ENCODE measurements around the gene XRCC6. TPM values are rescaled to one million over a fixed set of nuclear protein-coding genes. Genes with fewer than 3 reads are reported as not detected.

Gene XRCC6
- total and polyA plus RNA-seq, 9 of the 15 experiments (the other 6 are each of a cell fraction or from before 2014, with no cell fraction given), result 151 to 440 (median 318) TPM

DNA sequence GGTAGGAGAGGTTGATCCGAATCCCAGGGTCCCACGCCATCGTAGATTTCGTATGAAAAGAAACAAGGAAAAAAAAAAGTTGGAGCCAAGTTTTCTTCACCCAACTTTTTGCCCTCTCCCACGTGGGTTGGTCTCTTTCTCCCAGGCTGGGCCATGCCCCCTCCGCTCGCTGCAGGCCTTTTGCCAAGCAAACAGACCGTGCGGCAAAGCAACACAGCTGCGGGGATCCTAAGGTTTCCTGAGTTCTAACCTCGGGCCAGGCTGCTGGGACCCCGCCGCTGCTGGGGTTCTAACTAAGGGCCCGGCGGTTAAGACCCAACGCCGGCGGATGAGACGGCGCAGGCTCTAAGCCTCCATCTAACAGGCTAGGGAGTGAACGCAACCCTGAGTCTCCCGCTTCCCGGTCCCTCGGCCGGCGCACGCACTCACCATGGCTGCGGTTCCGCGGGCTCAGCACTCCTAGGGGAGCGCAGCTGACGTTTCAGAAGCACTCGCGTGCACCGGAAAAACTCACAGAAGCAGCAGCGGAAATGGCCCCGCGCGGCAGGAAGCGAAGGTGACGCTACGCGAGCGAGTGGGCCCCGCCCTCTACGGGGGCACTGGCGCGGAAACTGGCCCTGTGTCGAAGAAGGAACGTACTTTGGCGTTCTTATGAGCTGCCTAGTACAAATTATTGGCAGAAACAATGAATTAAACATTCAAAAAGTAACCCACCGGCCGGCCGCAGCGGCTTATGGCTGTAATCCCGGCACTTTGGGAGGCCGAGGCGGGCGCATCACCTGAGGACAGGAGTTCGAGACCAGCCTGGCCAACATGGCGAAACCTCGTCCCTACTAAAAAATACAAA, 67.5 kb downstream of the XRCC6 start, which contains the start of gene SNU13 (continued):
- TF ChIP-seq, protein P1, sequence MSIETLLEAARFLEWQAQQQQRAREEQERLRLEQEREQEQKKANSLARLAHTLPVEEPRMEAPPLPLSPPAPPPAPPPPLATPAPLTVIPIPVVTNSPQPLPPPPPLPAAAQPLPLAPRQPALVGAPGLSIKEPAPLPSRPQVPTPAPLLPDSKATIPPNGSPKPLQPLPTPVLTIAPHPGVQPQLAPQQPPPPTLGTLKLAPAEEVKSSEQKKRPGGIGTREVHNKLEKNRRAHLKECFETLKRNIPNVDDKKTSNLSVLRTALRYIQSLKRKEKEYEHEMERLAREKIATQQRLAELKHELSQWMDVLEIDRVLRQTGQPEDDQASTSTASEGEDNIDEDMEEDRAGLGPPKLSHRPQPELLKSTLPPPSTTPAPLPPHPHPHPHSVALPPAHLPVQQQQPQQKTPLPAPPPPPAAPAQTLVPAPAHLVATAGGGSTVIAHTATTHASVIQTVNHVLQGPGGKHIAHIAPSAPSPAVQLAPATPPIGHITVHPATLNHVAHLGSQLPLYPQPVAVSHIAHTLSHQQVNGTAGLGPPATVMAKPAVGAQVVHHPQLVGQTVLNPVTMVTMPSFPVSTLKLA (conservative IDR thresholded peaks at IDR 0.05), result peak; percentile 82 to 91
- TF ChIP-seq HCFC1 (IDR thresholded peaks at IDR 0.05; ENCODE audit: low read depth, low read length) (peak; percentile 45; the same call in 1 of the 2 replicates), SNRNP70 (optimal IDR thresholded peaks at IDR 0.05; ENCODE audit: low read depth, low read length) (no peak), HOXB6 (CRISPR knock-in tag; IDR thresholded peaks at IDR 0.05; ENCODE audit: borderline replicate concordance) (no peak), ZNF253 (CRISPR knock-in tag; conservative IDR thresholded peaks at IDR 0.05) (no peak), TRIM24 (IDR thresholded peaks at IDR 0.05) (no peak), FOXM1 (IDR thresholded peaks at IDR 0.05; ENCODE audit: low read depth) (no peak), FOXM1 (CRISPR knock-in tag; IDR thresholded peaks at IDR 0.05; ENCODE audit: low read depth) (no peak), HNRNPK (IDR thresholded peaks at IDR 0.05; ENCODE audit: low read depth, low read length, poor library complexity, severe bottlenecking) (no peak), PTTG1 (tag; IDR thresholded peaks at IDR 0.05; ENCODE audit: low read depth) (no peak), ASH1L (IDR thresholded peaks at IDR 0.05; ENCODE audit: borderline replicate concordance, low read depth, partially characterized antibody) (no peak), POLR2G (IDR thresholded peaks at IDR 0.05; ENCODE audit: low read depth, low read length) (peak; percentile 93), PHTF2 (CRISPR knock-in tag; IDR thresholded peaks at IDR 0.05) (0 out of 2 replicates have a peak, but pooled peaks have one; percentile 22), POLR2H (tag; IDR thresholded peaks at IDR 0.05; ENCODE audit: low read depth) (peak; percentile 86), NCOA1 (IDR thresholded peaks at IDR 0.05; ENCODE audit: low read depth) (peak; percentile 31; the same call in 1 of the 2 replicates), RB1 (IDR thresholded peaks at IDR 0.05; ENCODE audit: low read depth) (0 out of 2 replicates have a peak, but pooled peaks have one; percentile 20), MYC (IDR thresholded peaks at IDR 0.05; ENCODE audit: low read depth, low read length) (peak; percentile 82), MYC (CRISPR knock-in tag; IDR thresholded peaks at IDR 0.05; ENCODE audit: borderline replicate concordance, low read depth) (no peak)
- TF ChIP-seq, protein P2, sequence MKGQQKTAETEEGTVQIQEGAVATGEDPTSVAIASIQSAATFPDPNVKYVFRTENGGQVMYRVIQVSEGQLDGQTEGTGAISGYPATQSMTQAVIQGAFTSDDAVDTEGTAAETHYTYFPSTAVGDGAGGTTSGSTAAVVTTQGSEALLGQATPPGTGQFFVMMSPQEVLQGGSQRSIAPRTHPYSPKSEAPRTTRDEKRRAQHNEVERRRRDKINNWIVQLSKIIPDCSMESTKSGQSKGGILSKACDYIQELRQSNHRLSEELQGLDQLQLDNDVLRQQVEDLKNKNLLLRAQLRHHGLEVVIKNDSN (CRISPR knock-in tag; IDR thresholded peaks at IDR 0.05), result no peak
- TF ChIP-seq, protein P3, sequence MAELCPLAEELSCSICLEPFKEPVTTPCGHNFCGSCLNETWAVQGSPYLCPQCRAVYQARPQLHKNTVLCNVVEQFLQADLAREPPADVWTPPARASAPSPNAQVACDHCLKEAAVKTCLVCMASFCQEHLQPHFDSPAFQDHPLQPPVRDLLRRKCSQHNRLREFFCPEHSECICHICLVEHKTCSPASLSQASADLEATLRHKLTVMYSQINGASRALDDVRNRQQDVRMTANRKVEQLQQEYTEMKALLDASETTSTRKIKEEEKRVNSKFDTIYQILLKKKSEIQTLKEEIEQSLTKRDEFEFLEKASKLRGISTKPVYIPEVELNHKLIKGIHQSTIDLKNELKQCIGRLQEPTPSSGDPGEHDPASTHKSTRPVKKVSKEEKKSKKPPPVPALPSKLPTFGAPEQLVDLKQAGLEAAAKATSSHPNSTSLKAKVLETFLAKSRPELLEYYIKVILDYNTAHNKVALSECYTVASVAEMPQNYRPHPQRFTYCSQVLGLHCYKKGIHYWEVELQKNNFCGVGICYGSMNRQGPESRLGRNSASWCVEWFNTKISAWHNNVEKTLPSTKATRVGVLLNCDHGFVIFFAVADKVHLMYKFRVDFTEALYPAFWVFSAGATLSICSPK (IDR thresholded peaks at IDR 0.05; ENCODE audit: borderline replicate concordance), result no peak

Measured in K562 (cell line).